Pancreas (tissue), 10 donors: Measurements from ENCODE around the gene HMG20B. TPM values are rescaled to one million over a fixed set of nuclear protein-coding genes. Genes with fewer than 3 reads are reported as not detected.

Source experiments
- ATAC-seq, 4 donors: fragments of 200-7000 bp; cut with Tn5 transposase; one replicate each; pipeline versions ENCODE4 v1.8.0 to v1.9.1; 2020; ENCODE audit warnings: mild to moderate bottlenecking in 4 of 4, moderate library complexity in 4 of 4
- DNase-seq, 6 donors: peaks; one replicate each; pipeline ENCODE4 v3.0.0-alpha.2; 2020
- FAIRE-seq: peaks from 2 replicates; lab custom pipeline; 2012; peaks lifted over from hg19 to GRCh38; lab: Jason Lieb, UNC
- H3K27ac ChIP-seq, 4 donors: fragments of 200-600 bp; sonication (generic); 1 replicate in 3 of 4; 2 replicates in 1 of 4; pipeline versions ENCODE4 v1.5.0 to v1.8.0; 2020
- H3K27me3 ChIP-seq, 4 donors: fragments of 200-600 bp; one replicate each; pipeline ENCODE4 v1.8.0; 2021
- H3K36me3 ChIP-seq, 3 donors: fragments of 200-600 bp; sonication (generic) in 1 of 3; one replicate each; pipeline versions ENCODE4 v1.5.0 to v1.8.0; 2020 to 2021
- H3K4me1 ChIP-seq, 3 donors: fragments of 200-600 bp; one replicate each; pipeline ENCODE4 v1.8.0; 2021
- H3K4me3 ChIP-seq, 4 donors: fragments of 200-600 bp; sonication (generic) in 2 of 4; one replicate each; pipeline versions ENCODE4 v1.5.0 to v1.8.0; 2020 to 2021
- H3K9me3 ChIP-seq, 4 donors: fragments of 200-600 bp; one replicate each; pipeline ENCODE4 v1.8.0; 2021
- CTCF ChIP-seq, 4 donors: fragments of 200-600 bp; sonication (generic) in 3 of 4; IDR thresholded peaks; one replicate each; pipeline versions ENCODE4 v1.5.0 to v1.8.0; 2021; ENCODE audit warnings: antibody characterized with exemption in 4 of 4
- WGBS, 2 donors: extraction: QIAGEN DNeasy Blood & Tissue Kit; methylation state at CpG; one replicate each; pipeline ENCODE4 v1.1.7; 2013; 5-methylcytosine and 5-hydroxymethylcytosine counted together
- intact Hi-C, 3 donors: fragments of 100-400 bp; cut with DNase I; formaldehyde crosslinking; loops; one replicate each; pipeline versions ENCODE4 v1.11.1 to v1.14.2; 2022
- polyA plus RNA-seq, 2 donors: library from polyadenylated mRNA; stranded (reverse); fragments of 200-250 nt; gene quantifications; one replicate each; pipeline ENCODE4 v1.2.3, GENCODE V29; 2013
- total RNA-seq, 6 donors: library from RNA; stranded (reverse); fragmentation: NEBNext Ultra II Directional in 4 of 6; extraction: Animal tissue kit (Norgen Biotek cat#: 25700) in 4 of 6; gene quantifications; one replicate each; pipeline versions ENCODE4 v1.2.1 to v1.2.4, GENCODE V29; 2021 to 2023
- donor health status: healthy with polysubstance abuse.
- donor health status: DM: no; HTN: no; CAD: no; lungs with moderate emphysema.
- donor health status: DM: no; HTN: no; CAD: no.
- donor health status: control.
- donor health status: control.
- donor health status: Bipolar disorder and iron deficiency.
- donor health status: DM: yes; HTN: yes; CAD: no.
- donor health status: DM: no; HTN: no; CAD: no.
- donor health status: DM: no; HTN: no; CAD: no.
- donor health status: DM: yes; HTN: yes; CAD: no.

HMG20B gene
- total and polyA plus RNA-seq, 8 donors = 26.3 to 102 (median 31.7) TPM

- intact Hi-C loops = no loop called here
- FAIRE-seq (no peak), DNase-seq (peak in 2 of 6 donors; percentile 18 to 70), ATAC-seq (no peak)
- Histone ChIP-seq H3K4me1 (no peaks in the 10 kb centered on the region), H3K9me3 (no peaks in the 10 kb centered on the region), H3K4me3 (peak overlapping the region in 1 of 4 donors; percentile 39), H3K27ac (no peak overlapping the region), H3K27me3 (no peaks in the 10 kb centered on the region), H3K36me3 (no peaks in the 10 kb centered on the region)
- 86 to 94% methylated on average over 26 to 29 of the region's 29 CpGs for WGBS, 2 donors
- no peak for TF ChIP-seq CTCF (IDR thresholded peaks at IDR 0.05)
Measured at GRCh38 chr19:3575949-3576673, 3.4 kb downstream of the HMG20B start.

- Histone ChIP-seq H3K27me3 (no peaks in the 10 kb centered on the region), H3K9me3 (no peaks in the 10 kb centered on the region), H3K27ac (no peak overlapping the region), H3K4me3 (peak overlapping the region in 1 of 4 donors; percentile 39), H3K4me1 (no peaks in the 10 kb centered on the region), H3K36me3 (no peaks in the 10 kb centered on the region)
- TF ChIP-seq CTCF (IDR thresholded peaks at IDR 0.05) = no peak
- DNase-seq (peak in 3 of 6 donors; percentile 35 to 75 (median 73)), ATAC-seq (peak in 3 of 4 donors; percentile 1 to 3 (median 1)), FAIRE-seq (no peak)
- WGBS, 2 donors = 66 to 85% methylated on average over 58 to 72 of the region's 78 CpGs
- intact Hi-C loops = no loop called here
Measured at GRCh38 chr19:3576696-3577443, 4.1 kb downstream of the HMG20B start.

- H3K27me3 ChIP-seq = no peaks in the 10 kb centered on the region
- 82 to 90% methylated on average over 46 to 60 of the region's 60 CpGs for WGBS, 2 donors
- H3K9me3 ChIP-seq = no peaks in the 10 kb centered on the region
- peak in 2 of 6 donors; percentile 20 to 79 for DNase-seq
- H3K36me3 ChIP-seq = no peaks in the 10 kb centered on the region
- intact Hi-C loops = no loop called here
- no peak for TF ChIP-seq CTCF (IDR thresholded peaks at IDR 0.05)
- H3K27ac ChIP-seq = no peak overlapping the region
- no peak for FAIRE-seq
- no peaks in the 10 kb centered on the region for H3K4me1 ChIP-seq
- no peak for ATAC-seq
- no peak overlapping the region for H3K4me3 ChIP-seq
Measured at GRCh38 chr19:3577723-3578344, 5.1 kb downstream of the HMG20B start.

GRCh38 chr19:3578390-3578789 is 5.6 kb downstream of the HMG20B start:
- Histone ChIP-seq H3K9me3 (no peaks in the 10 kb centered on the region), H3K4me3 (no peak overlapping the region), H3K27ac (no peak overlapping the region), H3K36me3 (no peaks in the 10 kb centered on the region), H3K27me3 (no peaks in the 10 kb centered on the region), H3K4me1 (no peaks in the 10 kb centered on the region)
- no peak for FAIRE-seq
- no peak for TF ChIP-seq CTCF (IDR thresholded peaks at IDR 0.05)
- 75 to 87% methylated on average over 11 to 17 of the region's 17 CpGs for WGBS, 2 donors
- ATAC-seq = no peak
- intact Hi-C loops = no loop called here
- no peak for DNase-seq
